ENCODE results near the gene USP25. TPM values are rescaled to one million over a fixed set of nuclear protein-coding genes. Genes with fewer than 3 reads are reported as not detected.

Gene USP25
- total RNA-seq, 2 experiments from 2014 or later = 31.8 to 35.8 TPM

DNA sequence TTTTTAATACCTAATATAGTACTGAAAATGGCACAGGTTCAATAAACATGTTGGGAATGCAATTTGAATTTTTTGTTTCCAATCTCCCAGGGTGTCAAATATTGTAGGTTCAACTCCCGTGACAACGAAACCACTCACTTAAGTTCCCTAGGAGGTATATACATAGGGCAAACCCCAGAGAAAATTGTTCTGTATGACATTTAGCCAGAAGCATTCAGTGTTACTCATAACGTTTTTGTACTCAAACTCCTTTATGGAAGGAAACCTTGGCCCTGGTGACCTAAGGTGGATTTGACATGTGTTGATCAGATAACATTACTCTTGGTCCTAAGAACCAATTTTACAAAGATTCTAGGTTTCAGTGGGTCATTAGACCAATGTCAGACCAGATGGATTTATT is 110.6 kb downstream of the USP25 start:
- ATAC-seq (no peak), DNase-seq (no peak)
- ChIA-PET CTCF (no interaction called here), POLR2A (no interaction called here)
- intact Hi-C loops (cut with DNase I, micrococcal nuclease) = no loop called here
- H3K4me3 Mint-ChIP-seq = no peak overlapping the region
- H3K27ac Mint-ChIP-seq = no peak overlapping the region
- H3K36me3 Mint-ChIP-seq (ENCODE audit: low read depth) = peaks cover 4% of the 10 kb centered on the region
- H3K9me3 Mint-ChIP-seq (ENCODE audit: low read depth) = no peaks in the 10 kb centered on the region
- no peaks in the 10 kb centered on the region for H3K27me3 Mint-ChIP-seq
- no peaks in the 10 kb centered on the region for H3K4me1 Mint-ChIP-seq

DNA sequence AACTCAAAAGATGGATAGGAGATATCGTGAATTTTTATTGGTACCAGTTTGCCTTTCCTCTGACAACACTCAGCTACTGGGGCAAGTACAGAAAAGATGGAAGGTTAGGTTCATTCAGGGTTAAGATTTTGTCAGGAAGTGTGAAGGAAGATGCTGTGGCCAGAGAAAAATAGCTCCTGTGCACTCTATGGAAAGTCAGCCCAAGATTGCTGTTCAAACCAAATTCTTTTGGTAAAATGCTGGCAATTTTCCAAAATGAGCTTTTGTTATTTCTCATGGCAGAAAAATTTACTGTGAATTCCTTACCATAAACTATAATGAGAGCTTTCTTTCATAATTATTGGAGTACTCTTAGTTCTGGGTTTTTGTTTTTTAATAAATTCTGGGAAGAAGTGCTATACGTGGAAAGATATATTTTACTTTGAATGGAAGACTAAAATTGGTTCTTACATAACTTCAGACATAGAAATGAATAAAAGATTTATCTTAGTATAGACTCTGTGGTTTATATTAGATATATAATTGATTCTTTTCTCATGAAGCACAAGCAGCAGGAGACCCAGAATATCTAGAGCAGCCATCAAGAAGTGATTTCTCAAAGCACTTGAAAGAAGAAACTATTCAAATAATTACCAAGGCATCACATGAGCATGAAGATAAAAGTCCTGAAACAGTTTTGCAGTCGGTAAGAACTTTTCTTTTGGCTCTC is 112.2 kb downstream of the USP25 start:
- no peaks in the 10 kb centered on the region for H3K4me1 Mint-ChIP-seq
- no peak overlapping the region for H3K4me3 Mint-ChIP-seq
- H3K27ac Mint-ChIP-seq = no peak overlapping the region
- intact Hi-C loops (cut with DNase I, micrococcal nuclease) = no loop called here
- DNase-seq (no peak), ATAC-seq (no peak)
- CTCF ChIA-PET = no interaction called here
- peaks cover 7% of the 10 kb centered on the region for H3K36me3 Mint-ChIP-seq (ENCODE audit: low read depth)
- H3K9me3 Mint-ChIP-seq (ENCODE audit: low read depth) = no peaks in the 10 kb centered on the region
- POLR2A ChIA-PET = no interaction called here
- no peaks in the 10 kb centered on the region for H3K27me3 Mint-ChIP-seq

DNA sequence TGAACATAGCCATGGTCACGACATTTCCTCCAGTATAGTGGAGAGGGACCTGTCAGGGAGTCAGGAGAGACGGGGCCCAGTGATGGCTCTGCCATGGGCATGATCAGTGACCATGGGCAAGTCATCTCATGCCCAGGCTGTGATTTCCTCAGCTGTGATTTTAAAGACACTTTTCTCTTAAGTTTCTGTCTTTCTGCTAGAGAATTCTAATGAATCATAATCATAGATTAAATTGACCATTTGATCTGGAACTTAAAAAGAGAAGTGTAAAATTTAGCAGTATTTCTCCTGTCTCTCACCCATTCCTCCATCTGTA is 112.7 kb downstream of the USP25 start:
- CTCF ChIA-PET = no interaction called here
- peaks cover 7% of the 10 kb centered on the region for H3K36me3 Mint-ChIP-seq (ENCODE audit: low read depth)
- ATAC-seq = no peak
- no peak overlapping the region for H3K4me3 Mint-ChIP-seq
- POLR2A ChIA-PET = no interaction called here
- no peaks in the 10 kb centered on the region for H3K4me1 Mint-ChIP-seq
- H3K9me3 Mint-ChIP-seq (ENCODE audit: low read depth) = no peaks in the 10 kb centered on the region
- DNase-seq = no peak
- H3K27ac Mint-ChIP-seq = no peak overlapping the region
- intact Hi-C loops (cut with DNase I, micrococcal nuclease) = no loop called here
- H3K27me3 Mint-ChIP-seq = no peaks in the 10 kb centered on the region

DNA sequence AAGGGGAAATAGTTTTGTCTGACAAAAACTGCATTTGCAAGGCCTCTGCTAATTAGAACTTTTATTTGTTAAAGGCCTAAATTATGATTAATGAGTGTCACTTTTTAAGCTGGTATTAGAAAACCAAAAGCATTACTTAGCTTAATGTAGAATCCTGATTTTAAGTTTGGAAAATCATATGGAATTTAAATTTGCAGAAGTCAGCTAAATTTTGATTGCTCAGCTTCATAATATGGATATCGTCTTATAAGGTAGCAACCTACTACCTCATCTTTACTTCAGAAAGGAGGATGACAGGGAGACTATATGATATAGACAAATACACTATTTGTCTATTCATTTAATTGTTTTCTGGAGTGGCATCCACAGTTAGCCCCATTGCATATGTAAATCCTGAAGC is 114.0 kb downstream of the USP25 start:
- Mint-ChIP-seq H3K4me3 (no peak overlapping the region), H3K27me3 (no peaks in the 10 kb centered on the region), H3K36me3 (ENCODE audit: low read depth) (peaks cover 7% of the 10 kb centered on the region), H3K4me1 (peaks cover 2% of the 10 kb centered on the region), H3K9me3 (ENCODE audit: low read depth) (no peaks in the 10 kb centered on the region), H3K27ac (no peak overlapping the region)
- intact Hi-C loops (cut with DNase I, micrococcal nuclease) = no loop called here
- ATAC-seq (no peak), DNase-seq (no peak)
- POLR2A ChIA-PET = no interaction called here
- CTCF ChIA-PET = interaction anchor here (0.8 kb wide), 1 partner anchor 168 kb away, joined by 3 read pairs; no protein-coding TSS in a partner anchor

DNA sequence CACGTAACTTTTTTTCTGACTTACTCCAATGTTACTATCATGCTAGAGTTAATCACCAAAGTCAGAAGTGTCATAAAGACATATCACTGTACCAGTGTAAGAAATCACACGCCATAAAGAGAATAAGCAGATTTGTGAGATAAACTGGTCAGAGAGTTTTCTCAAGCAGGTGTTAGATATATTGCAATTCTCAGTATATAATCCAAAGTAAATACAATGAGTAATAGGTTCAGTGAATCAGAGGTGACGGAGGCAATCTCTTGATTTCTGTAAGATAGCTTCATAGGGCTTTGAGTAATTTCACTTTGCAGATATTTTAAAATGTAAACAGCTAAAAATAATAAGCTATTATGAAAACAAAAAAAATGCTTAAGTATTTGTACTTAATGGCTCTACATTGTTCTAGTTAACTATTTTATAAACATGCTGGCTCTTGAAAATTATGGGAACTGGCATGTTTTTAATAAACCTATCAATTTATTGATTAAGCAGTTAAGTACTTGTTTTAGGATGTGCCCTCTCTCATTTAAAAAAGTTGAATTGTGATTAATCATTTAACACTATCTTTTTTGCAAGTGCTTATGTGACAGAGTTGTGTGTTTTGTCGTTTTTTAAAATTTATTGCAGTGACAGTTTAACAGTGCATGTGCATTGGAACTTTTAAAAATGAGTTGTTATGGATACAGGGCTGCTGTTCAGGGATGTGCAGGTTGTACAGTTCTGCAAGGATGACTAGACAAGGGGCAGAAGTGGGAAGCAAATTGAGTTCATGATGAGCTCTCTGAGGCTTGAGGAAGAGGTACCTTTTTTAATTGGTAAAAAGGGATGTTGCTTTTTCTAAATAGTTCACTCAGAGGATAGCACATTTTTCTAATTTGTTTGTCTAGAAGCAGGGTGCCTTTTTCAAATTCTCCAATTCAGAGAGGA is 119.1 kb downstream of the USP25 start:
- intact Hi-C loops (cut with DNase I, micrococcal nuclease) = no loop called here
- H3K36me3 Mint-ChIP-seq (ENCODE audit: low read depth) = peaks cover 5% of the 10 kb centered on the region
- no peaks in the 10 kb centered on the region for H3K9me3 Mint-ChIP-seq (ENCODE audit: low read depth)
- ChIA-PET POLR2A (no interaction called here), CTCF (no interaction called here)
- no peak overlapping the region for H3K4me3 Mint-ChIP-seq
- peak; percentile 33 for ATAC-seq
- no peaks in the 10 kb centered on the region for H3K27me3 Mint-ChIP-seq
- DNase-seq = no peak
- H3K27ac Mint-ChIP-seq = no peak overlapping the region
- peaks cover 2% of the 10 kb centered on the region for H3K4me1 Mint-ChIP-seq

DNA sequence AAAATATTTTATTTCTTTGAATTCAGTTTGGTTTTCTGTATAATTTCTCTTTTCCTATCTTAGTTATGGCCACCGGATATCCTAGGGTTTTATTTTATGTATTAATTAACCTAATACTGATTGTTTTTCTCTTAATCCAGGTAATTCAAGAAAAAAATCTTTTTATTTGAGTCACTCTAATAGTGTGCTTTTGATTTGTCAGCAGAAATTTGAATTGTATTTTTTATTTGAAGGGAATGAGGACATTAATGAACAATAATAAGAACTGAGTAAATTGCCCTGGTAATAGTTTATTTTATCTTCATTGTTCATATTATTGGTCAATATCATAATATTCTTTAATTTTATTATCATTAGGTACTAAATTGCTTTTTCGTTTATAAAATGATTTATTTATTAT is 120.1 kb downstream of the USP25 start:
- ChIA-PET POLR2A (no interaction called here), CTCF (no interaction called here)
- ATAC-seq (no peak), DNase-seq (no peak)
- intact Hi-C loops (cut with DNase I, micrococcal nuclease) = no loop called here
- no peak overlapping the region for H3K27ac Mint-ChIP-seq
- peaks cover 3% of the 10 kb centered on the region for H3K9me3 Mint-ChIP-seq (ENCODE audit: low read depth)
- peaks cover 12% of the 10 kb centered on the region for H3K36me3 Mint-ChIP-seq (ENCODE audit: low read depth)
- H3K27me3 Mint-ChIP-seq = no peaks in the 10 kb centered on the region
- H3K4me1 Mint-ChIP-seq = peaks cover 2% of the 10 kb centered on the region
- H3K4me3 Mint-ChIP-seq = no peak overlapping the region

DNA sequence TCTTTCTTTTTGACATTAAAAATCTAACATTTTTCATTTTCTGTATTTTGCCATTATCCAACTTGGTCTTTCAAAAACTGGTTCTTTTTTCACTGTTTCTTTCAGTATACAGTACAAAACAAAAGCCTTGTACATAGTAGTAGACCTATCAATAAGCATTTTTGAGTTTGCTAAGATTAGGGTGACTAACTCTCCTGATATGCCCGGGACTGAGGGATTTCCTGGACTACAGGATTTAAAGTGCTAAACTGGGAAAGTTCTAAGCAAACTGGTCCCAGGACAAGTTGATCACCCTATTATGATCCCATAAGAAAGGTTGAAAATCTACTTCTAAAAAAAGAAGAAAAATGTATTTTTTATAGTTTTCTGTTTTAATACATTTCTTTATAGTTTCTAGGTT is 120.9 kb downstream of the USP25 start:
- ChIA-PET POLR2A (no interaction called here), CTCF (no interaction called here)
- intact Hi-C loops (cut with DNase I, micrococcal nuclease) = no loop called here
- peaks cover 2% of the 10 kb centered on the region for H3K4me1 Mint-ChIP-seq
- H3K27me3 Mint-ChIP-seq = no peaks in the 10 kb centered on the region
- DNase-seq = no peak
- H3K27ac Mint-ChIP-seq = no peak overlapping the region
- no peak for ATAC-seq
- peaks cover 3% of the 10 kb centered on the region for H3K9me3 Mint-ChIP-seq (ENCODE audit: low read depth)
- no peak overlapping the region for H3K4me3 Mint-ChIP-seq
- H3K36me3 Mint-ChIP-seq (ENCODE audit: low read depth) = peaks cover 12% of the 10 kb centered on the region

DNA sequence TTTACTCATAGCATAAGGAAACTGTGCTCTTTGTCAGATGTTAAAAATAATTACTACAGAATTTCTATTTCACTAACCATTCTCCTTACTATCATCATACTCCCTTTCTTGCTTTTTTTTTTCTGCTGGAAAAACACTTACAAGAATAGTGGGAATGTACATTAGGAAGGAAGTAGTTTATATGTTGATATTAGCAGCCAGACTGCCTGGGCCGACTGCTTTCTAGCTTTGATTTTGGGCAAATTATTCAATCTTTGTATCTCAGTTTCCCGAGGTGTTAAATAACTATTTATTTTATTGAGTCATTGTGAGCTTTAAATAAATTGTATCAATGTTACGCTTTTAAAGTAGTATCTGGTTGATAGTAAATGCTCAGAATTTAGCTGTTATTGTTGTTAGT is 122.4 kb downstream of the USP25 start:
- DNase-seq (no peak), ATAC-seq (no peak)
- peaks cover 2% of the 10 kb centered on the region for H3K4me1 Mint-ChIP-seq
- ChIA-PET POLR2A (no interaction called here), CTCF (no interaction called here)
- peaks cover 3% of the 10 kb centered on the region for H3K9me3 Mint-ChIP-seq (ENCODE audit: low read depth)
- intact Hi-C loops (cut with DNase I, micrococcal nuclease) = no loop called here
- H3K27ac Mint-ChIP-seq = no peak overlapping the region
- H3K36me3 Mint-ChIP-seq (ENCODE audit: low read depth) = peaks cover 14% of the 10 kb centered on the region
- no peaks in the 10 kb centered on the region for H3K27me3 Mint-ChIP-seq
- no peak overlapping the region for H3K4me3 Mint-ChIP-seq

DNA sequence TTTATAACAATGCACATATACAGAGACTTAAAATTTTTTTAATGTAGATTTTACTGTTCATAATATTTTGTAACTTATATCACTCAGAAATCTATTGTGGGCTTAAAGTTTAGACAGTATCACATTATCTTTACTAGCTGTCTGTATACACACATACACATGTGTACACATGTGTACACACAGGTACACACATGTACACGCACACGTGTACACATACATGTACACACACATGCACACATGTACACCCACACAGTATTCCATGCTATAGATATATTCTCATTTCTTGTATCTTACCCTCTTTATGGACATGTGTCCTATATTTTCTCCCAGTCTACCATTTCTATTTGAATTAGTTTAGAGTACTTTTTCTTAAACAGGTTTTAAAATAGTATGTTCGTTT is 123.3 kb downstream of the USP25 start:
- H3K4me1 Mint-ChIP-seq = peaks cover 7% of the 10 kb centered on the region
- ATAC-seq = no peak
- ChIA-PET CTCF (no interaction called here), POLR2A (no interaction called here)
- H3K9me3 Mint-ChIP-seq (ENCODE audit: low read depth) = peaks cover 3% of the 10 kb centered on the region
- H3K27me3 Mint-ChIP-seq = no peaks in the 10 kb centered on the region
- DNase-seq = no peak
- no peak overlapping the region for H3K27ac Mint-ChIP-seq
- intact Hi-C loops (cut with DNase I, micrococcal nuclease) = no loop called here
- peaks cover 14% of the 10 kb centered on the region for H3K36me3 Mint-ChIP-seq (ENCODE audit: low read depth)
- H3K4me3 Mint-ChIP-seq = no peak overlapping the region

DNA sequence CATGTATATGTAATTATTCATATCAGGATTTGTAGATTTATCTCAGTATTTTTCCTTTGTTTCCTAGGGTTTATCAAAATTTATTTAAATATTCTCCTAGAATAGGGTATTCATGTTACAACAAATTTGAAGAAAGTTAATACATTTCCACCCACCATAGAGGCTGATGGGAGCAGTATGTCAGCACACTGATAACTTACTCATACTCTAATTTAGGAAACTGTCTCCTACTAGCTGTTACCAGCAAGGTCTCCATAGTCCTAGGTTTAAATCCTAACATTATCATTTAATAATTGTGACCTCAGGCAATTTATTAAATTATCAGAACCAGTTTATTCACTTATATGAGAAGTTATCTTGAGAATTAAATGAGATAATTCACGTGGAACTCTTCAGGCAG is 127.0 kb downstream of the USP25 start:
- intact Hi-C loops (cut with DNase I, micrococcal nuclease) = no loop called here
- ChIA-PET POLR2A (no interaction called here), CTCF (no interaction called here)
- ATAC-seq (no peak), DNase-seq (no peak)
- Mint-ChIP-seq H3K27ac (no peak overlapping the region), H3K36me3 (ENCODE audit: low read depth) (peaks cover 14% of the 10 kb centered on the region), H3K27me3 (no peaks in the 10 kb centered on the region), H3K4me3 (no peak overlapping the region), H3K9me3 (ENCODE audit: low read depth) (peaks cover 3% of the 10 kb centered on the region), H3K4me1 (peaks cover 5% of the 10 kb centered on the region)

DNA sequence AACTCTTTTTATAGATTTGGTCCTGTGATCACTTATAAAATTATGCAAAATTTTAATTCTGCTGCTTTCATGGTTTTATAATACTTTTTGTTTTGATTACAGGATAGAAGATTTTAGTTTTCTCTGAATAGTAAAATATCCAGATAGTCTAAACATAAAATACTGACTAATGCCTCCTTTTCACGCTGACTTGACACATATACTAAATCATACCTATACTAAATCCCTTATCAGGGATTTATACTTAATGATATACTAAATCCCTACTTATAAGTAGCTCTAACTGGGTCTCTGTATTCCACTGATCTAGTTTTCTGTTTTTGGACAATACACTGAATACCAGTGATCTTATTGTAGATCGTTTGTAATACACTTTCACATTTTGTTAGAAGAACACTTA is 128.0 kb downstream of the USP25 start:
- Mint-ChIP-seq H3K4me3 (no peak overlapping the region), H3K27ac (peak overlapping the region; percentile 31), H3K9me3 (ENCODE audit: low read depth) (peaks cover 3% of the 10 kb centered on the region), H3K27me3 (no peaks in the 10 kb centered on the region), H3K36me3 (ENCODE audit: low read depth) (peaks cover 14% of the 10 kb centered on the region), H3K4me1 (peaks cover 5% of the 10 kb centered on the region)
- intact Hi-C loops (cut with DNase I, micrococcal nuclease) = no loop called here
- ChIA-PET POLR2A (no interaction called here), CTCF (no interaction called here)
- DNase-seq (no peak), ATAC-seq (no peak)

DNA sequence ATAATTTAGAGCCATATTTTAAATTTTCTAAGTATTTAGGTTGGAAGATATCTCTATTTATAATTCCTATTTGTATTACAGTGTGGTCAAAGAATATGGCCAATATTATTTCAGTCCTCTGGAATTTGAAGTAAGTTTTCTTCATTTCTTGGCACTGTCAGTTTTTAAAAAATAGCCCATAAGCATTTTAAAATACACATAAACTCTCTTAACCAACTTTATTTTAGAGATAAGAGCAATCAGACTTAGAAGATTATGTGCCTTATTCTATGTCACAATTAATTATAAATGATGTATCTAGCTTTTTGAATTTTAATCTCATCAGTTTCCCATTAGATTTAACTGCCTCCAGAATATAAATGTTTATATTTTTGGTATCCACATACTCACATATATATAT is 130.8 kb downstream of the USP25 start:
- H3K27me3 Mint-ChIP-seq = no peaks in the 10 kb centered on the region
- H3K36me3 Mint-ChIP-seq (ENCODE audit: low read depth) = peaks cover 13% of the 10 kb centered on the region
- H3K9me3 Mint-ChIP-seq (ENCODE audit: low read depth) = no peaks in the 10 kb centered on the region
- intact Hi-C loops (cut with DNase I, micrococcal nuclease) = no loop called here
- peaks cover 5% of the 10 kb centered on the region for H3K4me1 Mint-ChIP-seq
- no peak overlapping the region for H3K4me3 Mint-ChIP-seq
- DNase-seq (no peak), ATAC-seq (no peak)
- POLR2A ChIA-PET = no interaction called here
- CTCF ChIA-PET = no interaction called here
- H3K27ac Mint-ChIP-seq = no peak overlapping the region
